ENCODE results near the gene HEYL.

- TF ChIP-seq, protein P1, sequence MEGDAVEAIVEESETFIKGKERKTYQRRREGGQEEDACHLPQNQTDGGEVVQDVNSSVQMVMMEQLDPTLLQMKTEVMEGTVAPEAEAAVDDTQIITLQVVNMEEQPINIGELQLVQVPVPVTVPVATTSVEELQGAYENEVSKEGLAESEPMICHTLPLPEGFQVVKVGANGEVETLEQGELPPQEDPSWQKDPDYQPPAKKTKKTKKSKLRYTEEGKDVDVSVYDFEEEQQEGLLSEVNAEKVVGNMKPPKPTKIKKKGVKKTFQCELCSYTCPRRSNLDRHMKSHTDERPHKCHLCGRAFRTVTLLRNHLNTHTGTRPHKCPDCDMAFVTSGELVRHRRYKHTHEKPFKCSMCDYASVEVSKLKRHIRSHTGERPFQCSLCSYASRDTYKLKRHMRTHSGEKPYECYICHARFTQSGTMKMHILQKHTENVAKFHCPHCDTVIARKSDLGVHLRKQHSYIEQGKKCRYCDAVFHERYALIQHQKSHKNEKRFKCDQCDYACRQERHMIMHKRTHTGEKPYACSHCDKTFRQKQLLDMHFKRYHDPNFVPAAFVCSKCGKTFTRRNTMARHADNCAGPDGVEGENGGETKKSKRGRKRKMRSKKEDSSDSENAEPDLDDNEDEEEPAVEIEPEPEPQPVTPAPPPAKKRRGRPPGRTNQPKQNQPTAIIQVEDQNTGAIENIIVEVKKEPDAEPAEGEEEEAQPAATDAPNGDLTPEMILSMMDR (IDR thresholded peaks at IDR 0.05; ENCODE audit: low read depth, low read length, poor library complexity, severe bottlenecking) = no peak
- no peak for TF ChIP-seq EZH2phosphoT487 (IDR thresholded peaks at IDR 0.05; ENCODE audit: borderline replicate concordance, low read length)
These were observed 63.3 kb downstream of the HEYL start for GRCh38 chr1:39576016-39576657.
